ENCODE measurements around the gene KLHL25. TPM values are rescaled to one million over a fixed set of nuclear protein-coding genes. Genes with fewer than 3 reads are reported as not detected.
A peak's percentile ranks its signal among the peaks of the same experiment; 100 is the strongest.

The KLHL25 gene
- total RNA-seq, 1 donor from 2014 or later: 10.3 TPM

DNA sequence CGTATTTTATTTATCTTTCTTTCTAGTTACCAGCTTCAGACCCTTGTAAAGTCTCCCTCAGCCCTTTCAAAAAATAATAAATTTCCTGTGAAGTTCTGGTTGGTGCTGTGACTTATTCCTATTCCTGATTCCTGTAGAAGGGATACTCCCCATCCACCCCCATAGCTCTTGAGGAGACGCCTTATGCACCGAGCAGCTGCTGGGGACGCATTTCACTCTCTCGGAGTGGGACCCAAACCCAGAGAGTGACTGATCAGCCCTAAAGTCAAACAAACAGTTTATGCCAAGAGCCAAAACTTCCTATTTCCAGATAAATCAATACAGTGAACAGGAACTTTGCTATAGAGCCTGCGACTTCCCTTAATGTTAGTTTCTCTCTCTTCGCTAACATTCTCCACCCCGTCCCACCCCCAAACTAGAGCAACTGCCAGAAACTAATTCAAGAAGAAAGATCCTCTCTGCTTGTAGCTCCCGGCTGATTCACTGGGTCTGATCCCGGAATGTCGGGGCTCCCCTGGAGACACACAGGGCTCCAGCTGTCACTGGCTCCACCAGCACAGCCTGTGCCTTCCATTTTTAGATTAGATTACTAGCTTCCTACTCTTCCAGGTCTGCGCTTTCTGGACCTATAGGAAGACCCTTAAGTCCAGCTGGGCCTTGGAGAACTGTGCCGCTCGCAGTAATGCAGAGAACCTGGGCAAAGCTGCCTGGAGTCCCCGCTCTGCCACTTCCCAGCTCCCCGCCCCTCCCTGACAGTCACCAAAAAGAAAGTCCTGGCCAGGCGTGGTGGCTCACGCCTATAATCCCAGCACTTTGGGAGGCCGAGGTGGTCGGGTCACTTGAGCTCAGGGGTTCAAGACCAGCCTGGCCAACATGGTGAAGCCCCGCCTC, 45.2 kb downstream of the KLHL25 start:
- no peak for DNase-seq (ENCODE audit: extremely low read depth, low read depth, low spot score)

DNA sequence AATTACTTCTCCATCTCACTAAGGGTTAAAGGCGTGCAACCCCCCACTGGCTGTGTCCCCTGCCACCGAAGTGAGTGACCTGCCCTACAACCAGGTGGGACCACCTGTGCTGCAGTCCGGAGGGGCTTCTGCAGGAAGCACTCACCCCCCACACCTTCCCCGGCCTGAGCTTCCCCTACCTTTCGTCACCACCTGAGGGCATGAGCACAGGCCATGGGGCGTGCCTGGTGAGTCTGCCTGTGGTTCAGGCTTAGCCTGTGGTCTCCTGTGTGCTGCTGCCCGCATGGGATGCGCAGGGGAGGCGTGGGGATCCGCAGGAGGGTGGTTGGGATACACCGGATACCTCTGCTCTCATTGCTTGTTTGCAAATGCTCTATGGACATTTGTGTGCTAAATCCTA, 46.0 kb downstream of the KLHL25 start:
- DNase-seq (ENCODE audit: extremely low read depth, low read depth, low spot score): no peak

DNA sequence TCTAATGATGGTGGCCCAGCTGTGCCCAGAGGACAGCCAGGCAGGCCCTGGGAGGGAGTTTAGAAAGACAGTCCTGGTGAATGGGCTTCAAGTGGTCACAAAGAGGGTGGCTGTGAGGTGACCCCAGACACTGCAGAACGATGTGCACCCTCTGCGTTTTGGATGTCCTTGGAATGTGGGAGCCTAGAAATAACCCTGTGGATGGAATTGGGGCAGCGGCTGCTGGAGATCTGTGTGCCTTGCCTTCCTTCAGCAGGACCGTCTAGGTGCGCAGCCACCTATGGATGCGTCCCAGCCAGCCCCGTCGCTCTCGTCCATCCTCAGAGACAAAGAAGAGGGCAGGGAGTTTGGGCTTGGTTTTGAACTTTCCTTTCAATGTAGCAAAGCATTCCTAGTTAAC, 46.5 kb downstream of the KLHL25 start:
- no peak for DNase-seq (ENCODE audit: extremely low read depth, low read depth, low spot score)

DNA sequence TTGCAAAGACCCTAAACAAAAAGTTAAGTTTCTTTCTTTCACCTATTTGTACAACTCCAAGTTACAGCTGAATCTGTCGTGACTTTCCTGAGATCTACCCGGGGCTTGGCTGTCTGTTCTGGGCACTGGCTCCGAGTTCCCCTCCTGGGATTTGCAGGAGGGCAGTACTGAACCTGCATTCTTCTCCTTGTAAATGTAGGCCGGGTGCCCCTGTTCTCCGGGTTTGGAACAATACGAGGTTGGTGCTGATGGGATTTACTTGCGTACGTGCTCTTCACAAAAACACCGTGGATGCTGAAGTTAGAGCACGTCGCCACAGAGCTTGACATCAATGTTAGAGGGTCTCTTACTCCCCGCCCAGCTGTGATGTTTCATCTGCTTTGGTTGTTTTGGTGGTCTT, 48.1 kb downstream of the KLHL25 start:
- DNase-seq (ENCODE audit: extremely low read depth, low read depth, low spot score): no peak

- DNase-seq (ENCODE audit: extremely low read depth, low read depth, low spot score): no peak
These were observed 49.1 kb downstream of the KLHL25 start for GRCh38 chr15:85745525-85746150.

- DNase-seq (ENCODE audit: extremely low read depth, low read depth, low spot score): no peak
These were observed 49.7 kb downstream of the KLHL25 start for GRCh38 chr15:85745023-85745422.

- no peak for DNase-seq (ENCODE audit: extremely low read depth, low read depth, low spot score)
These were observed 50.1 kb downstream of the KLHL25 start for GRCh38 chr15:85744579-85744978.

- DNase-seq (ENCODE audit: extremely low read depth, low read depth, low spot score): no peak
These were observed 51.2 kb downstream of the KLHL25 start for GRCh38 chr15:85743392-85744055.

DNA sequence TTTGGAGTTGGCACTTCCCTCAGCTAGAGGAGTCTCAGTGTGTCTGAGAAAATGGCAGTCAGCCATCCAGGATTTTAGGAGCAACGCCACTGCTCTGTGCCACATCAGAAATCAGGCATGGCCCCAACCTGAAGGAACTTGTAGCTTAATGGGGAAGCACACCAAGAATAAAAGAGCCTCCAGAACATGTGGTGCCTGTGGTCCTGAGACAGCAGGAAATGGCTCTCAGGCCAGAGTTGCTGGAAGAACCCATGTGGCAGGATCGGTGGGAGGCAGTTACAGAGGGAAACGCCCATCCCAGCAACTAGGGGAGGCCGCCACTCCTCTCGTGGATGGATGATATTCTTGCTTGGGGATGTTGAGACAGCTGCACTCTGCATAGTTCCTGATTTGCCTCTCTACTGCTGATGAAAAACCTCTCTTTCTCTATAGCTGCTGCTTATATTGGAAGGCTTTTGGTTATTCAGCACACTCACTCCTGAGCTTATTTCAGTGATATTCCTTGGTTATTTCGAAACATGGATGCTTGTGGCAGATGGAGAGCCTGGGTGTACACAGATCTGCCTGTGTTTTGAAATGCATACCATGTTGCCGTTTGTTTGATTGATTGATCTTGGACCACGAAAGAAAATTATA, 52.4 kb downstream of the KLHL25 start:
- no peak for DNase-seq (ENCODE audit: extremely low read depth, low read depth, low spot score)

GRCh38 chr15:85741662-85742061, 53.1 kb downstream of the KLHL25 start:
- DNase-seq (ENCODE audit: extremely low read depth, low read depth, low spot score): no peak

GRCh38 chr15:85741021-85741421, 53.7 kb downstream of the KLHL25 start:
- no peak for DNase-seq (ENCODE audit: extremely low read depth, low read depth, low spot score)

DNA sequence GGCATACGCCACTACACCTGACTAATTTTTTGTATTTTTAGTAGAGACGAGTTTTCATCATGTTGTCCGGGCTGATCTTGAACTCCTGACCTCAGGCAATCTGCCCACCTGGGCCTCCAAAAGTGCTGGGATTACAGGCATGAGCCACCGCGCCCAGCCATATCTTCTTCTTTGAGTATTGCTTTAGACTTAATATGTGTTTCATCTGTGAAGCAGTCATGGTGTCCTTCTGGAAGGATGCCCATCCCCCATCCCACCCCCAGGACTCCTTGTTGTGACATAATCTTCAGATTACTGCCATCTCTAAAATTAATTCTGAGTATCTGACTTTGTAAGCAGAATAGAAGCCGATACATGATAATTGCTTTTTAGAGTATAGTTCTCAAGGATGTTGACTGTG, 57.7 kb downstream of the KLHL25 start:
- DNase-seq (ENCODE audit: extremely low read depth, low read depth, low spot score): no peak

DNA sequence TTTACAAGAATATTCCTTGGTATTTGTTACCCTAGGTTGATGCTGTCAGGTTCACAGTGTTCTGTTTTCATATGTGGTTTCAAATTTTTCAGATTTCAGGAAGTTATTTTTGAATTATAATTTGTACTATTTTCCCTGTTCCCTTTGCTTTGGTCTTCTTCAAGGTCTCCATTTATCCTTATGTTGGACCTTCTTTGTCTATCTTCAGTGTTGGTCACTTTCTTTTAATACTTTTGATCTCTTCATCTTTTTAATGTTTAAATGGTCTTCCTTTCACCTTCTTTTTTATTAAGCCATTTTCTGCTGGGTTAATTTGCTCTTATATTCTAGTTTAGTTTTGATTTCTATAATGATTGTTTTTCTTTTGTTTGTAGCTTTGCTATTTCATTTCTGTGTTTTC, 61.3 kb downstream of the KLHL25 start:
- DNase-seq (ENCODE audit: extremely low read depth, low read depth, low spot score): no peak

DNA sequence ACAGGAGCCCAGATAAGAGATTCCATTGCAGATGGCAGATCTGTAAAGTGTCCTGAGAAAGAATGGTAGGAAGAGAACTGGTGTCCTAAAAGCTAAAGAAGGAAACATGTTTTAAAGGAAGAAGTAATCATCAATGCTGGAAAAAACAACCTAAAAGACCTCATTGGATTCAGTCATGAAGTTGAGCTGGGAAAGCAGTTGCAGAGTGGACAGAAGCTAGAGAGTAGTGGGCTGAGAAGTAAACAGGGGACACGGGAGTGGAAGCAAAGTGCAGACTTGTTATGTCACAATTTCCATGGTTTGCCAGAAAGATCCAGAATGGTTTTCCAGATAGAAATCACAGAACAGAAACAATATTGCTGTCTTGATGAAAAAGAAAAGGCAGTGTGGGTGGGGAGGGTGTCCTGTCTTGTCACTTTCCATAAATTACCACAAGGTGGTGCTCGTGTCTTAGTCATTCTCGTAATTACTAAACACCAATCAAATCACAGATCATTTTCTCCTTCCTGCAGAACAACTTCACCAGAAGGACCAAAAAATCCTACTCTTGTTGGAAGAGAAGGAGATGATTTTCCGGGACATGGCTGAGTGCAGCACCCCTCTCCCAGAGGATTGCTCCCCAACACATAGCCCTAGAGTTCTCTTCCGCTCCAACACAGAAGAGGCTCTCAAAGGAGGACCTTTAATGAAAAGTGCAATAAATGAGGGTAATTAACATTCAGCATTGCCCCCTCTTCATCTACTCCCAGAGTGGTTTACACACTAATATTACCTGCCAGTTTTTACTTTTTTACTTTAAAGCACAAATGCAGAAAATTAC, 64.5 kb downstream of the KLHL25 start:
- DNase-seq (ENCODE audit: extremely low read depth, low read depth, low spot score): peak; percentile 33

- no peak for DNase-seq (ENCODE audit: extremely low read depth, low read depth, low spot score)
These were observed 67.7 kb downstream of the KLHL25 start for GRCh38 chr15:85727068-85727467.

- no peak for DNase-seq (ENCODE audit: extremely low read depth, low read depth, low spot score)
These were observed 68.3 kb downstream of the KLHL25 start for GRCh38 chr15:85726454-85726853.

DNA sequence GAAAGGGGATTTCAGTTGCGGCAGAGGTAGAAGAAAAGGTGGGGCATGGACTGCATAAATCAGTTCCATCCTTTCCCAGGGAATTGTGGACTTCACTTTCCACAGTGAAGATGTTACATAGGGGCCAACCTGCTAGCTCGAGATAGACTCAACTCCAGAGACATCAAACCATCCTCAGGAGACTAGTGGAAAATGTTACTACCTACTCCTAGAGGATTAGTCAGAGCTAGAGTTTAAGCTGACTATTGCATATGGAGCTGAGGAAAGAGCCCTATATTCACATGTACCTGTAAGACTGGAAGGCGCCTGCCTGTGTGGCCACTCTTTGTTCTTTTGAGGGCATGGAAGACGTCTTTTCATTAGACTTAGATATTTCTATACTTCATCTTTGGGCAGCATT, 69.2 kb downstream of the KLHL25 start:
- DNase-seq (ENCODE audit: extremely low read depth, low read depth, low spot score): no peak

GRCh38 chr15:85725019-85725418, 69.7 kb downstream of the KLHL25 start:
- DNase-seq (ENCODE audit: extremely low read depth, low read depth, low spot score): no peak

DNA sequence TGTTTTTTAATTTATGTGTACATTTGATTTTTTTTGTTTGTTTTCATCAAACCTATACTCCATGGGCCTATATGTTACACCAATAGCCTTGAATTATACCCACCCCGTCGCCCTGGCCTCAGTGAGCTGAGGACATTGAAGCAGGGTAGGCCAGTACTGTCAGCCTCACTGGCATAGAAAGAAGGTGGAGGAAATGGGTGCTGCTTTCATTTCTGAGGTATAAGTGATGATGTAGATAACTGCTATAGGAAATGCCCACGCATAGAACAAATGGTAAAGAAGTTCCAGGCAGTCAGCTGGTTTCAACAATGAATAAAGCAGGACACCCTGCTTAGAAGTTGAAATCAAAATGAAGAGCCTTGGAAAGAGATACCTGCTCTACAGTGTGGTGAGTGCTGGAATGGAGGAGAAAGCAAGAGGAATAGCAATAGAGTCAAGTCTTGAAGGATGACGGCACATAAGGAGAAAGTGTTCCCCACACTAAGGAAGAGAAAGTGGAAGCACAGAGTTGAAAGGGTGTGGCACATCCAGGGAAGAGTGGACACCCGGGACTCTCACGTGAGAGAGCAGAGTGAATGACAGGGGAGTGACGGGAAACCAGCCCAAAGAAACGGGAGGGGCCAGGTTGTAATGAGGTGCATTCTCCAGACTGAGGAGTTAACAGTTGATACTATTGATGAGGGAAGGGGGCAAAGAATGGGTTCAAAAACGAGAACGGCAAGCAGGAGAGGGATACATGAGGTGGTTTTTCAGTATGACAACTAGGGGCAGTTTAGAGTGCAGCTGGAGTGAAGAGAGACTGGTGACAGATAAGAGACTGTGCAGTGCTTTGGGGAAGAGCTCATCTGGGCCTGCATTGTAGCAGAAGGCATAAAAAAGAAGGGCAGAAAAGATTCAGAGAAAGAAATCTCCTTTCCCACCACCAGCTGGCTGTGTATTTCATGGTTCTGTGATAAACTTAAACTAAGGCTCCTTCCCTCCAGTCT, 70.5 kb downstream of the KLHL25 start:
- DNase-seq (ENCODE audit: extremely low read depth, low read depth, low spot score): no peak
